ENCODE measurements around the gene IGSF21.

IGSF21 gene

GRCh38 chr1:18282851-18283600, 175.4 kb downstream of the IGSF21 start:
- TF ChIP-seq CTCF (conservative IDR thresholded peaks at IDR 0.05; ENCODE audit: low read depth, low read length) = no peak
- no peak overlapping the region for H3K4me3 ChIP-seq (ENCODE audit: low read length)
- no peak for DNase-seq (ENCODE audit: low read depth)

GRCh38 chr1:18283601-18284385, 176.2 kb downstream of the IGSF21 start:
- no peak overlapping the region for H3K4me3 ChIP-seq (ENCODE audit: low read length)
- DNase-seq (ENCODE audit: low read depth) = no peak
- no peak for TF ChIP-seq CTCF (conservative IDR thresholded peaks at IDR 0.05; ENCODE audit: low read depth, low read length)

GRCh38 chr1:18284805-18285537, 177.4 kb downstream of the IGSF21 start:
- DNase-seq (ENCODE audit: low read depth) = no peak
- no peak for TF ChIP-seq CTCF (conservative IDR thresholded peaks at IDR 0.05; ENCODE audit: low read depth, low read length)
- no peak overlapping the region for H3K4me3 ChIP-seq (ENCODE audit: low read length)

GRCh38 chr1:18285538-18285924, 177.9 kb downstream of the IGSF21 start:
- DNase-seq (ENCODE audit: low read depth) = no peak

GRCh38 chr1:18288722-18289121, 181.1 kb downstream of the IGSF21 start:
- DNase-seq (ENCODE audit: low read depth) = no peak
- no peak overlapping the region for H3K4me3 ChIP-seq (ENCODE audit: low read length)
- no peak for TF ChIP-seq CTCF (conservative IDR thresholded peaks at IDR 0.05; ENCODE audit: low read depth, low read length)

More at GRCh38 chr1:18285538-18285924, 177.9 kb downstream of the IGSF21 start:
- H3K4me3 ChIP-seq (ENCODE audit: low read length) = no peak overlapping the region
- TF ChIP-seq CTCF (conservative IDR thresholded peaks at IDR 0.05; ENCODE audit: low read depth, low read length) = no peak

GRCh38 chr1:18289597-18289996, 182.0 kb downstream of the IGSF21 start:
- H3K4me3 ChIP-seq (ENCODE audit: low read length) = no peak overlapping the region
- no peak for TF ChIP-seq CTCF (conservative IDR thresholded peaks at IDR 0.05; ENCODE audit: low read depth, low read length)
- DNase-seq (ENCODE audit: low read depth) = no peak

All from retinal pigment epithelial cell (primary cell).